ENCODE measurements around the gene RSU1.
"Not testable (repeated sequence)": the region's sequence is repeated elsewhere in the genome, so short reads cannot be mapped to it uniquely, and the experiment has no call there.

The RSU1 gene

GRCh38 chr10:16768702-16769101 is 48.5 kb downstream of the RSU1 start:
- TF ChIP-seq, protein P1, sequence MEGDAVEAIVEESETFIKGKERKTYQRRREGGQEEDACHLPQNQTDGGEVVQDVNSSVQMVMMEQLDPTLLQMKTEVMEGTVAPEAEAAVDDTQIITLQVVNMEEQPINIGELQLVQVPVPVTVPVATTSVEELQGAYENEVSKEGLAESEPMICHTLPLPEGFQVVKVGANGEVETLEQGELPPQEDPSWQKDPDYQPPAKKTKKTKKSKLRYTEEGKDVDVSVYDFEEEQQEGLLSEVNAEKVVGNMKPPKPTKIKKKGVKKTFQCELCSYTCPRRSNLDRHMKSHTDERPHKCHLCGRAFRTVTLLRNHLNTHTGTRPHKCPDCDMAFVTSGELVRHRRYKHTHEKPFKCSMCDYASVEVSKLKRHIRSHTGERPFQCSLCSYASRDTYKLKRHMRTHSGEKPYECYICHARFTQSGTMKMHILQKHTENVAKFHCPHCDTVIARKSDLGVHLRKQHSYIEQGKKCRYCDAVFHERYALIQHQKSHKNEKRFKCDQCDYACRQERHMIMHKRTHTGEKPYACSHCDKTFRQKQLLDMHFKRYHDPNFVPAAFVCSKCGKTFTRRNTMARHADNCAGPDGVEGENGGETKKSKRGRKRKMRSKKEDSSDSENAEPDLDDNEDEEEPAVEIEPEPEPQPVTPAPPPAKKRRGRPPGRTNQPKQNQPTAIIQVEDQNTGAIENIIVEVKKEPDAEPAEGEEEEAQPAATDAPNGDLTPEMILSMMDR (IDR thresholded peaks at IDR 0.05; ENCODE audit: insufficient read depth, low read depth, low read length, missing control alignments): no peak
- no peak overlapping the region for H3K4me3 ChIP-seq (ENCODE audit: low read depth, low read length)
- DNase-seq (ENCODE audit: low read depth): no peak

- TF ChIP-seq, protein P1 (IDR thresholded peaks at IDR 0.05; ENCODE audit: insufficient read depth, low read depth, low read length, missing control alignments): no peak
- H3K4me3 ChIP-seq (ENCODE audit: low read depth, low read length): no peak overlapping the region
- DNase-seq (ENCODE audit: low read depth): peak; percentile 37
Measured at GRCh38 chr10:16765509-16766375, 51.5 kb downstream of the RSU1 start.

DNA sequence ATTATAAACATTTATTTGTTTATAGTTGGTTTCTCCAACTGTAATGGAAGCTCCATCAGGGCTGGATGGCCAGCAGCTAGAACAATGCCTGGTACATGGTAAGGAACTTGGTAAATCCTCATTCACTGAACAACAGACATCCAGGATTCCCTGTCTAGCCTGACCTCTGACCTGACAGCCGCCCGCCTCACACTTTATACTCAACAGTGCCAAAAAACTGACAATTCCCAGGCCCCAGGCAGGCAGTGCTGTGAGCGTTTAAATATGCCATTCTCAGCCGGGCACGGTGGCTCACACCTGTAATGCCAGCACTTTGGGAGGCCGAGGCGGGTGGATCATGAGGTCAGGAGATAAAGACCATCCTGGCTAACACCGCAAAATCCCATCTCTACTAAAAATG is 55.9 kb downstream of the RSU1 start:
- no peak overlapping the region for H3K4me3 ChIP-seq (ENCODE audit: low read depth, low read length)
- TF ChIP-seq, protein P1 (IDR thresholded peaks at IDR 0.05; ENCODE audit: insufficient read depth, low read depth, low read length, missing control alignments): no peak
- DNase-seq (ENCODE audit: low read depth): no peak

GRCh38 chr10:16756561-16757221 is 60.5 kb downstream of the RSU1 start:
- TF ChIP-seq, protein P1 (IDR thresholded peaks at IDR 0.05; ENCODE audit: insufficient read depth, low read depth, low read length, missing control alignments): no peak
- no peak overlapping the region for H3K4me3 ChIP-seq (ENCODE audit: low read depth, low read length)
- no peak for DNase-seq (ENCODE audit: low read depth)

GRCh38 chr10:16754765-16755164 is 62.5 kb downstream of the RSU1 start:
- no peak overlapping the region for H3K4me3 ChIP-seq (ENCODE audit: low read depth, low read length)
- no peak for DNase-seq (ENCODE audit: low read depth)
- TF ChIP-seq, protein P1 (IDR thresholded peaks at IDR 0.05; ENCODE audit: insufficient read depth, low read depth, low read length, missing control alignments): no peak

- H3K4me3 ChIP-seq (ENCODE audit: low read depth, low read length); DNase-seq (ENCODE audit: low read depth): not testable (repeated sequence)
Measured at GRCh38 chr10:16752849-16753248, 64.4 kb downstream of the RSU1 start.

- DNase-seq (ENCODE audit: low read depth): no peak
- TF ChIP-seq, protein P1 (IDR thresholded peaks at IDR 0.05; ENCODE audit: insufficient read depth, low read depth, low read length, missing control alignments): no peak
- H3K4me3 ChIP-seq (ENCODE audit: low read depth, low read length): no peak overlapping the region
Measured at GRCh38 chr10:16752099-16752498, 65.1 kb downstream of the RSU1 start.
